MV-4-11 (cell line): Measurements from ENCODE around the gene NSL1.

ENCODE experiments used
- DNase-seq: peaks from one replicate; lab custom pipeline; 2025; lab: John Stamatoyannopoulos, UW

NSL1 gene

DNA sequence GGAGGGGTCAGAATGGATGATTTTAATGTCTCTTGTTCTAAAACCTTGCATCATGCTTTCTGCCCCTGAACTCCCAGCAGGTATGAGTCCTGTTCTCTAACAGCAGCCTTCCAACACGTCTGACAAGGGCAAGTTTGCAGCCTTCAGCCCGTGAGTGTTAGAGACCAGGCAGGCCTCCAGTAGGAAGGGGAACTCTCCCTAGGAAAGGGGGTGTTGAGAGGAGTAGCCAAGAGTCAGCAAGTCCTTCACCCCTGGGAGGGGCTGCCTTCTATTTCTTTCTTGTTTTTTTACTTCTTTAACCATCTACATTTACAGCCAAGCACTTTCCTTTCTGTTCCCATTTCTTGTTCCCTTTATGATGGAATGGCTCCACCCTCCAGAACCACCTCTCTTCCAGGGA is 106.1 kb downstream of the NSL1 start:
- DNase-seq = no peak

DNA sequence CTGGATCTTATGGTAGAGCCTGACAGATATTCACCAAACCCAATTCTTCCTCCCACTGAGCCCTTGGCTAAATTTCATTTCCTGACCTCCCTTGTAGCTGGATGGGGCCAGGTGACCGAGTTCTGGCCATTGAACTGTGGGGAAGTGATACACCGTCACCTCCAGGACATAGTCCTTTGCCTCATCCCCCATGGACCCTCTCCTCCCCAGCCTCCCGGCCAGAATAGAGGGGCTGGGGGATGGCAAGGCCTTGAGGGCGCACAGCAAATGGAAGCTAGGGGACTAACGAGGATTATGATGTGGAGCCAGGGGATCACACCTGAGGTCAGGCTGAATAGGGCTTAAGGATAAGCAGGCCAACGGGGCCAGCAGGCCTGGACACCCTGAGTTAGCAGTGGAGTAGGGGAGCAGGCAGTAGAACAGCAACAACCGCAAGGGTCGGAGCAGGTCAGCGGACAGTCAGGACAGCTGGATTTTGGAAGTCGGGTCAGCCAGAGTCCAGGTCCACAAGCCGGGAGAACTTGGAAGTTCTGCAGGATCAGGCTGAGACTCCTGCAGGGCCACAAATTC is 107.0 kb downstream of the NSL1 start:
- DNase-seq = no peak

DNA sequence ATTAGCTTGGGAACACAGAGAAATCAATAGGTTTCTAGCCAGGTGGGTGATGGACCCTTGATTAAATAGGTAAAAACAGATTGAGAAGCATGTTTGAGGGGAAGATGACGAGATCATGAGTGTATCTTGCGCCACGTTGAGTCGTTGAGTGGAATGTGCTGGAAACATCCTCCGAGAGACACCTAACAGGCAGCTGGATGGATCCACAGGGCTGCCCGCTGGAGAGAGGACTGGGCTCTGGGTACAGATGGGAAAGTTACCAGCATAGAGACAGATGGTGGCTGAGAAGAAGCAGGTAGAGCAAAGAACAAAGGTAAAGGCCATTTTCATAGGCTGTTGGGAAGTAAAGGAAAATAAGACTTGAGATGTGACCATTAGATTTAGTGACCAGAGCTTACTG is 107.5 kb downstream of the NSL1 start:
- no peak for DNase-seq

DNA sequence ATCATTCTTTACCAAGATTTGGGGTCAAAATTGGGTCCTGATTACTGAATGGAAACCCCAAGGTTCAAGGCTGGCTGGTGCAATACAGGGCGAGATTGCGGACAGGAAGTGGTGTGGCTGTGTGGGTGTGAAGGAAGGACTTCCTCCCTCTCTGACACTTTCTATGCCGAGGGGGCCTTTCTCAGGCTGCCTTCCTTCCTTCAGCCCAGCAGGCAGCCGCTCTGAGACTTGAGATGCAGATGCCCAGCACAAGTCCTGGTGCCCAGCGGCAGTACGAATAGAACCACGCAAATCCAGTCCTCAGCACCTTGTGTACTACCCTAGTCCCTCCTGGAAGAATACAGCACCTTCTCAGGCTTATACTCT is 108.2 kb downstream of the NSL1 start:
- DNase-seq = peak; percentile 91

DNA sequence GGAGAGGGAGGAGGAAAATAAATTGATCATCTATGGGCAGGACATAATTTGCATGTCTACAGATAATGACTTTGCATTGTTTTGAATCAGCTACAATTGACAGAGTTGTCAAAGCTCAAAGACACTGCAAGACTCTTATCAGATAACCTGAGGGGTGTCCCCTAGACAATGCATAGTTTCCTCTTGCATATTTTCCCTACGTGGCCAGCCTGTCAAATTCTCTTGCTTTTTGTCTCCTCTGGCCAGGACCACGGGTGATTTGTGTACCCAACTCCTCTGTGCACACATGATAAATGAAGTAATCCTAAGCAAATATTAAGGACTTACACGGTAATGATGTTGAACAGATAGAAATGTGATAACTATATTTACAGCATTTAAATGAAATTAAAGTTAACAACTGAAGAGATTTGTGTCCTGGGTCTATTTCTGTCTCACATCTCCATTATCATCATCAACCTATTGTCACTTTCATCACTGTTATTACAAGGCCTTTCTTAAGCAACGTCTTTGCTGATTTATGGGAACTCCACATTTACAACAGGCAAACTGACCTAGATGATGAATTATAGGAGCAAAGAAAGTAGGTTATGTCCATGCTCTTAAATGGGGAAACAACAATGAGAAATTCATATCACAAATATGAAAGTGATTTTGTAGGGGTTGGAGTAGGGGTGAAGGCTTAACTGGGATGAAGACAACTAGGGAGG is 110.7 kb downstream of the NSL1 start:
- DNase-seq = no peak

DNA sequence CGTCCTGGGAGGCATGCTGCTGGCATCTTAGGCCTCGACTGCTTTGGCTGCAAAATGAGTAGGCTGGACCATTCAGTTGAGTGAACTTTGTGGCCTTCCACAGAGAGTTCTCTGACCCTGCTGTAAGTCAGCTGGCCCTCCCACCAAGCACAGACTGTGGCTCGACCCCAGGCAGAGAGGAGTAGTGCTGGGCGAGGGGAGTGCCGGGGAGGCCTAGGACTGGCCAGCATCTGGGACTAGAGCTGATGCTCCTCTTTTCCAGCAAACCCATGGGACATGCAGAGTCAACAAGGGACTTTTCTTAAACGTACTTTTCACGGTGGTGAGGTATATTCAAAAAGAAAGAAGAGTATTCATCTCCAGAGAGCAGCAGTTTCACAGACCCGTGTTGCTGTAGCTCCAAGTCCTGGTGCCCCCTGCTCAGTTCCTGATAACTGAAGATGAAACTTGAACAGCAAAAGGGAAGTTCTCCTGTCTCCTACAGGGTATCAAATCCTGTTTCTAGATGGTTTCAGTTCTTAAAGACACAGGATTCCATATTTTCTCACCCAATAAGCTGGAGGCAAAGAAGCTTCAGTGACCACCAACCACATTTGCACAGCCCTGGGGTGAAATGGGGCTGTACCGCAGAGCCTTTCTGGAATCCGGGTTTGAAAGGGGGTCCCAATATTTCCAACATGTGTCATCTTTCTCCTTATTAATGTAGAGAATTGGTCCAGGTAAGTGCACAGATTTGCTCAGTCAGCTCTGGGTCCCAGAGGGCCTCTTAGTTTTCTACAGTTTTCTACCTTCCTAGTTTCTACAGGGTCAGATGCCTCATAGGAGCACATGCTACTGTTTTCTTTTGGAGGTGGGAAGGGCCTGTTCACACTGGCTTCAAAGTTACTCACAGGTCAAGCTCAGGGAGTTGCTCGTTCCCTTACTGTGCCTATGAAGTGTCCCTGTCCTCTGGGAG is 112.8 kb downstream of the NSL1 start:
- peak; percentile 89 for DNase-seq

DNA sequence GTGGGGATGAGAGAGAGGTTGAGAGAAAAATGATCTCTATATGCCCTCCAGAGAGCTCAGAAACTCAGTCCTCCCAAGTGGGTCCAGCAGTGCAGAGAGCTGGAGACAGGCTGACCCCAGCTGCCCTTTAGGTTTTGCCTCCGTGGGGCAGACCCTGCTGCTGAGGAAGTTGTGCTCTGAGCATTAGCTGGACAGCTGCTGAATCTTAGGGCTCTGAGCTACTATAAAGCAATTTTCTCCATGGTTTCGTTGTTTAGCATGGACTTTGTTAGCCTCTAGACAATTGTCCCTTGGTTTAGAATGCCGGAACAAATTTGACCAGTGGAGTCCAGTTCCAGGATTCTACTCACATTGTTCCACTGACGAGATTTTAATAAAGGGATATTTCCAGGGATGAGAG is 114.0 kb downstream of the NSL1 start:
- DNase-seq = no peak

DNA sequence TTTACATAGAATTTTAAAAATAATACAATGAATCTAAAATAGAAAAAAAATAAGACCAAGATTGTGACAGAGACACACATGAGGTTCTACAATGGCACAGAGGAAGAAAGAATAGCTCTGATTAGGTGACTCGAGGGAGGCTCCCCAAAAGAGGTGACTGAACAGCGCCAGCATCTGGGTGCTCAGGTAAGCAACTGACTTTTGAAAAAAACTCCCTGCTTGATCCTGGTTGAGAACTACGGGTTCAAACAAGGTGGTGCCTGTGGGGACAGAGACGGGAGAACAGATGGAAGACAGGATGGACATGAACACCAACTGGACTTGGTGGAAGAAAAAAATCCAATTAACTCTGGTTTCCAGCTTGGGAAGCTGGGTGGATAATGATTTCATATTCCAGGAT is 114.4 kb downstream of the NSL1 start:
- no peak for DNase-seq
